GM23248 (cell line): ENCODE results near the gene HHIP. TPM values are rescaled to one million over a fixed set of nuclear protein-coding genes. Genes with fewer than 3 reads are reported as not detected.

ENCODE experiments used
- DNase-seq: peaks from one replicate; pipeline ENCODE4 v3.0.0-alpha.2; 2015
- H2AFZ ChIP-seq: fragments of 200-600 bp; sonication (generic); 2 replicates; pipeline ENCODE4 v1.6.1; 2016; ENCODE audit warnings: antibody characterized with exemption
- H3F3A ChIP-seq: fragments of 200-600 bp; sonication (generic); 2 replicates; pipeline ENCODE4 v1.6.1; 2016; ENCODE audit warnings: mild to moderate bottlenecking, antibody characterized with exemption, mixed run types; ENCODE audit not compliant: insufficient read depth
- H3K27ac ChIP-seq: fragments of 200-600 bp; sonication (generic); 2 replicates; pipeline ENCODE4 v1.5.1; 2016; ENCODE audit warnings: mild to moderate bottlenecking
- H3K27me3 ChIP-seq: fragments of 200-600 bp; sonication (generic); replicated peaks from 2 replicates; pipeline ENCODE4 v1.6.1; 2016; ENCODE audit warnings: mild to moderate bottlenecking; ENCODE audit not compliant: insufficient read depth
- H3K36me3 ChIP-seq: fragments of 200-600 bp; sonication (generic); 2 replicates; pipeline ENCODE4 v1.6.1; 2016; ENCODE audit warnings: low read depth, mild to moderate bottlenecking
- H3K4me1 ChIP-seq: fragments of 200-600 bp; sonication (generic); 2 replicates; pipeline ENCODE4 v1.6.1; 2016; ENCODE audit warnings: mild to moderate bottlenecking; ENCODE audit not compliant: insufficient read depth
- H3K4me2 ChIP-seq: fragments of 200-600 bp; sonication (generic); one replicate; pipeline ENCODE4 v1.6.1; 2016; ENCODE audit warnings: mild to moderate bottlenecking; ENCODE audit not compliant: unreplicated experiment
- H3K4me3 ChIP-seq: fragments of 200-600 bp; sonication (generic); 2 replicates; pipeline ENCODE4 v1.5.1; 2016; ENCODE audit warnings: mild to moderate bottlenecking
- H3K79me2 ChIP-seq: fragments of 200-600 bp; sonication (generic); 2 replicates; pipeline ENCODE4 v1.6.1; 2016; ENCODE audit warnings: mild to moderate bottlenecking; ENCODE audit not compliant: insufficient read depth
- H3K9ac ChIP-seq: fragments of 200-600 bp; sonication (generic); 2 replicates; pipeline ENCODE4 v1.6.1; 2016; ENCODE audit warnings: mild to moderate bottlenecking
- H3K9me2 ChIP-seq: fragments of 200-600 bp; sonication (generic); 2 replicates; pipeline ENCODE4 v1.6.1; 2016; ENCODE audit warnings: mixed run types, mild to moderate bottlenecking, moderate library complexity; ENCODE audit not compliant: insufficient read depth
- H3K9me3 ChIP-seq: fragments of 200-600 bp; sonication (generic); one replicate; pipeline ENCODE4 v1.6.1; 2017; ENCODE audit warnings: low read depth
- H4K20me1 ChIP-seq: fragments of 200-600 bp; sonication (generic); 2 replicates; pipeline ENCODE4 v1.6.0; 2016; ENCODE audit not compliant: insufficient read depth
- EZH2 ChIP-seq: fragments of 200-600 bp; sonication (generic); IDR thresholded peaks from 2 replicates; pipeline ENCODE4 v1.6.1; 2018; ENCODE audit warnings: antibody characterized with exemption, mild to moderate bottlenecking; ENCODE audit not compliant: insufficient read depth, poor library complexity, severe bottlenecking
- EZH2phosphoT487 ChIP-seq: fragments of 200-600 bp; sonication (generic); IDR thresholded peaks from 2 replicates; pipeline ENCODE4 v1.6.1; 2018; ENCODE audit warnings: antibody characterized with exemption, moderate library complexity, mild to moderate bottlenecking, low read depth; ENCODE audit not compliant: insufficient read depth
- WGBS, 2 experiments: methylation state at CpG; one replicate each; pipeline ENCODE4 v1.1.6; 2015 to 2017; ENCODE audit warnings: low lambda C conversion rate in 2 of 2, low coverage in 1 of 2; ENCODE audit errors: missing lambda C conversion rate in 2 of 2; 5-methylcytosine and 5-hydroxymethylcytosine counted together
- in situ Hi-C: fragments of 300-500 bp; cut with MboI; formaldehyde crosslinking; loops from 2 replicates; pipeline ENCODE4 v1.15.0; 2020
- polyA plus RNA-seq: library from polyadenylated mRNA; unstranded; fragments of >200 nt; fragmentation: Nextera tagmentation; extraction: Ambion mirVana; gene quantifications from 2 replicates; pipeline ENCODE4 v1.2.1, GENCODE V29; 2016
- total RNA-seq: library from RNA; depleted of rRNA; stranded (reverse); fragments of >200 nt; shearing (Covaris generic); gene quantifications from 2 replicates; pipeline ENCODE4 v1.2.3, GENCODE V29; 2014; rRNA removed

Gene HHIP, protein sequence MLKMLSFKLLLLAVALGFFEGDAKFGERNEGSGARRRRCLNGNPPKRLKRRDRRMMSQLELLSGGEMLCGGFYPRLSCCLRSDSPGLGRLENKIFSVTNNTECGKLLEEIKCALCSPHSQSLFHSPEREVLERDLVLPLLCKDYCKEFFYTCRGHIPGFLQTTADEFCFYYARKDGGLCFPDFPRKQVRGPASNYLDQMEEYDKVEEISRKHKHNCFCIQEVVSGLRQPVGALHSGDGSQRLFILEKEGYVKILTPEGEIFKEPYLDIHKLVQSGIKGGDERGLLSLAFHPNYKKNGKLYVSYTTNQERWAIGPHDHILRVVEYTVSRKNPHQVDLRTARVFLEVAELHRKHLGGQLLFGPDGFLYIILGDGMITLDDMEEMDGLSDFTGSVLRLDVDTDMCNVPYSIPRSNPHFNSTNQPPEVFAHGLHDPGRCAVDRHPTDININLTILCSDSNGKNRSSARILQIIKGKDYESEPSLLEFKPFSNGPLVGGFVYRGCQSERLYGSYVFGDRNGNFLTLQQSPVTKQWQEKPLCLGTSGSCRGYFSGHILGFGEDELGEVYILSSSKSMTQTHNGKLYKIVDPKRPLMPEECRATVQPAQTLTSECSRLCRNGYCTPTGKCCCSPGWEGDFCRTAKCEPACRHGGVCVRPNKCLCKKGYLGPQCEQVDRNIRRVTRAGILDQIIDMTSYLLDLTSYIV
- total RNA-seq (under 0.01 TPM in 1 of 2 replicates, not detected in the other), polyA plus RNA-seq (0.06 and 0.33 TPM in 2 replicates)

DNA sequence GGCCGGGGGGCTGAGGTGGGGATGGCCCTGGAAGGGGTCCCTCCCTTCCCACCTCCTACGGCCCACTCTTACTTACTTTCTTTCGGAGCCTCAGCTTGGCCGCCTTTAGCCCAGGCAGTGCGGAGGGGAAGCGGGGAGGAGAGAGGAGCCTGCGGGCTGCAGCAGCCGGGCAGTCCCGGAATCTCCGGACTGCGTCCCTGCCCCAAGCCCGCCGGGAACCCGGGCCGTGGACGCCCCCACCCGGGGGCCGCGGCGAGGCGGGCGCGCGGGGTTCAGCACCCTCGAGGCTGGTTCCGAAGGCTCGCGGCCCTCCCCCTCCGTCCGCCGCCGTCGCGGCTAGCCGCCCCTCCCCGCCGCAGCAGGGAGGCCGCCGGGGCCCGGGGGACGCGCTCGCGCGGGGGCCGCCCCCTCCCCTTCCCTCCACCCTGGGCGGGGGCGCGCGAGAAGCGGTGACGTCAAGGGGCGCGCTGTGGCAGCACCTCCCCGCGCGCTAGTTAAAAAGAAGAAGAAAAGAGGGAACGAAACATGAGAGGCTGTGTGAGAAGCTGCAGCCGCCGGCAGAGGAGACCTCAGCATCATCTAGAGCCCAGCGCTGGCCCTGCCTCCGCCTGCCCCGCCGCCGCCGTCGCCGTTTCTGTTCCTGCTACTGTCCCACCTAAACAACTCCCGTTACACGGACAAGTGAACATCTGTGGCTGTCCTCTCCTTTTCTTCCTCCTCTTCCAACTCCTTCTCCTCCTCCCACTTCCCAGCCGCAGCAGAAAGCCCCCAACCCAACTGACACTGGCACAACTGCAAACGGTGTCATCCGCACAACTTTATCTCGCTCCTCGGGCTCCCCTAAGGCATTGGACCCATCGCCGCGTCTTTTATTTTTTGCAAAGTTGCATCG is at the start of gene HHIP:
TSS of gene HHIP (plus strand) at position 526 of the 892 bp plus-strand sequence. CDS start 520 bp downstream, outside the sequence.
- H3K4me1 ChIP-seq = peaks cover 8% of the 10 kb centered on the region; the same call in 1 of the 2 replicates
- H4K20me1 ChIP-seq = no peaks in the 10 kb centered on the region
- H3K79me2 ChIP-seq = no peaks in the 10 kb centered on the region
- H3K9ac ChIP-seq = peak within 1 kb of the TSS; percentile 19; the same call in 1 of the 2 replicates
- H2AFZ ChIP-seq = peak within 1 kb of the TSS; percentile 88
- WGBS, 2 experiments = 2% methylated on average over 22 to 66 of the region's 79 CpGs
- H3F3A ChIP-seq = no peaks in the 10 kb centered on the region
- TF ChIP-seq EZH2phosphoT487 (no peak), EZH2 (no peak)
- H3K4me2 ChIP-seq = peak within 1 kb of the TSS; percentile 84
- peaks cover 28% of the 10 kb centered on the region for H3K27me3 ChIP-seq
- peak within 1 kb of the TSS; percentile 71 for H3K4me3 ChIP-seq
- H3K9me3 ChIP-seq = no peaks in the 10 kb centered on the region
- H3K27ac ChIP-seq = no peak within 1 kb of the TSS
- no peaks in the 10 kb centered on the region for H3K9me2 ChIP-seq
- DNase-seq = peak; percentile 68
- in situ Hi-C loops = no loop called here
- no peaks in the 10 kb centered on the region for H3K36me3 ChIP-seq

DNA sequence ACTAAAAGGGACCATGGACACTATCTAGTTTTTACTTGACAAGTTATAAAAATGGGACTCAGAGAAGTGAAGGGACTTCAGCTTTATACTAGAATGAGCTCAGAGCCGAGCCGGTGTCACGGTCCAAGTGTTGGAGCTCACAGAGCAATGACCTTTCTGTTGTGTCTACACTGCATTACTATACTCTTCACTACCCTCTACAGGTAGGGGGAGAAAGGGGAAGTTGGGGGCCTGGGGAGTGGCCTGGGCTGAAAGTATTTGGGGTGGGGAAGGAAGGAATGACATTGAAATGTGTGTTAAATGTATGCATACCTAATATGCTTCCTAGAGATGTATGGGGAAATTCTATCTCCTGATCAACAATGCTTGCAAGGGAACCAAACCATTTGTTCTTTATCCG is 48.8 kb upstream of the HHIP start:
- DNase-seq = no peak
- Histone ChIP-seq H3F3A (no peaks in the 10 kb centered on the region), H3K9me3 (no peaks in the 10 kb centered on the region), H3K27me3 (no peaks in the 10 kb centered on the region), H3K9ac (no peak overlapping the region), H3K36me3 (no peaks in the 10 kb centered on the region), H3K79me2 (no peaks in the 10 kb centered on the region), H3K4me2 (no peak overlapping the region), H3K4me3 (no peak overlapping the region), H3K9me2 (no peaks in the 10 kb centered on the region), H3K27ac (no peak overlapping the region), H4K20me1 (no peaks in the 10 kb centered on the region), H3K4me1 (no peaks in the 10 kb centered on the region), H2AFZ (no peak overlapping the region)
- WGBS, 2 experiments = 88 to 91% methylated on average over 4 of the region's 4 CpGs
- TF ChIP-seq EZH2phosphoT487 (no peak), EZH2 (no peak)
- in situ Hi-C loops = no loop called here

DNA sequence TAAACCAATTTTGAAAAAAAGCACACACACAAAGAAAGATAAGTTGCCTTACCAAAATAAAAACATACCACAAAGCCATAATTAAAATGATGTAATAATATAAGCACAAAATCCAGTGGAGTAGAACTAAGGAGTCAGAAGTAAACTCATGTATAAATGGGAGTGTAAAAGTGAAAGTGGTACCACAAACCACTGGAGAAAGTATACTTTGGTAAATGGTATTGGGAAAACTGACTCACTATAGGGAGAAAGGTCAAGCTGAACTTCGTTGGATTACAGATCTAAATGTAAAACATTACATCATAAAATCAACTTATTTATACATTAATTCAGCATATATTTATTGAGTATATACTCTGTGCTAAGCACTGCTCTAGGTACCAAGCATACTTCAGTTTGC is 46.3 kb upstream of the HHIP start:
- Histone ChIP-seq H3K9me2 (no peaks in the 10 kb centered on the region), H3K4me1 (no peaks in the 10 kb centered on the region), H3K9me3 (no peaks in the 10 kb centered on the region), H3K79me2 (no peaks in the 10 kb centered on the region), H3K9ac (no peak overlapping the region), H3F3A (no peaks in the 10 kb centered on the region), H3K27me3 (no peaks in the 10 kb centered on the region), H2AFZ (no peak overlapping the region), H3K4me3 (no peak overlapping the region), H3K36me3 (no peaks in the 10 kb centered on the region), H3K27ac (no peak overlapping the region), H3K4me2 (no peak overlapping the region), H4K20me1 (no peaks in the 10 kb centered on the region)
- DNase-seq = no peak
- 74 to 80% methylated on average over 1 of the region's 1 CpG for WGBS, 2 experiments
- in situ Hi-C loops = no loop called here
- TF ChIP-seq EZH2phosphoT487 (no peak), EZH2 (no peak)

DNA sequence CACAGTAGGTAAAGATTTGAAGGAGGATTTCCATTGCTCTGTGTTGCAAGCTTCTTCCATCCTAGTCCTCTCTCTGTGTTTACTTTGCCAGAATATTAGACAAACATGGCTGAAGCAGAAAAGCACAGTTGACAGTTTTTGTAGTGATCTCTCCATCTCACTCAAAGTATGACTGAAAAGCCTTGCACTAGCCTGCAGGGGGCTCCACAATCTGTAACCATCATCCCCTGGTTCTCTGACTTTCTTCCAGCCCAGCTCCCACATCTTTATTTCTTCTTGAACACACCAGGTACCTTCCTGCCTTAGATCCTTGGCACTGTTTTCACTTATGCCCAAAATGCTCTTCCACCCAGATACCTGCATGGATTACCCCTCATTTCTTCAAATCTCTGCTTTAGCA is 34.1 kb upstream of the HHIP start:
- Histone ChIP-seq H3K9me3 (no peaks in the 10 kb centered on the region), H3K9me2 (no peaks in the 10 kb centered on the region), H2AFZ (no peak overlapping the region), H3K4me1 (peaks cover 7% of the 10 kb centered on the region; the same call in 1 of the 2 replicates), H3F3A (no peaks in the 10 kb centered on the region), H4K20me1 (no peaks in the 10 kb centered on the region), H3K79me2 (no peaks in the 10 kb centered on the region), H3K9ac (no peak overlapping the region), H3K27ac (no peak overlapping the region), H3K4me3 (no peak overlapping the region), H3K27me3 (no peaks in the 10 kb centered on the region), H3K36me3 (no peaks in the 10 kb centered on the region), H3K4me2 (no peak overlapping the region)
- DNase-seq = peak; percentile 45
- in situ Hi-C loops = no loop called here
- no peak for TF ChIP-seq EZH2
- TF ChIP-seq EZH2phosphoT487 = no peak
